MG63 (cell line): ENCODE results near the gene ALKBH5. TPM values are rescaled to one million over a fixed set of nuclear protein-coding genes. Genes with fewer than 3 reads are reported as not detected.
A peak's percentile ranks its signal among the peaks of the same experiment; 100 is the strongest.
"Not testable (repeated sequence)": the region's sequence is repeated elsewhere in the genome, so short reads cannot be mapped to it uniquely, and the experiment has no call there.

Source experiments
- DNase-seq: peaks from one replicate; pipeline ENCODE4 v3.0.0-alpha.2; 2020
- H3K27me3 ChIP-seq: fragments of 250-450 bp; sonication (Bioruptor Pico); 2 replicates; pipeline ENCODE4 v1.5.1; 2020; ENCODE audit warnings: mild to moderate bottlenecking, moderate library complexity
- H3K36me3 ChIP-seq: fragments of 250-450 bp; sonication (Bioruptor Pico); 2 replicates; pipeline ENCODE4 v1.5.1; 2020; ENCODE audit warnings: mild to moderate bottlenecking, moderate library complexity
- H3K4me3 ChIP-seq: fragments of 250-450 bp; sonication (Bioruptor Pico); 2 replicates; pipeline ENCODE4 v1.5.1; 2020; ENCODE audit warnings: mild to moderate bottlenecking, moderate library complexity
- H3K9me3 ChIP-seq: fragments of 250-450 bp; sonication (Bioruptor Pico); 2 replicates; pipeline ENCODE4 v1.5.1; 2020; ENCODE audit warnings: mild to moderate bottlenecking, moderate library complexity
- total RNA-seq: library from RNA; depleted of rRNA; stranded (reverse); fragments of >200 nt; shearing (Covaris generic); gene quantifications from 2 replicates; pipeline ENCODE4 v1.2.3, GENCODE V29; 2014; ENCODE audit warnings: low replicate concordance

ALKBH5 gene
- total RNA-seq, 1 experiment from 2014 or later = 50.5 TPM

GRCh38 chr17:18194804-18195203, 11.2 kb downstream of the ALKBH5 start:
- no peak for DNase-seq
- Histone ChIP-seq H3K36me3 (peaks cover 20% of the 10 kb centered on the region), H3K9me3 (no peaks in the 10 kb centered on the region), H3K4me3 (no peak overlapping the region), H3K27me3 (no peaks in the 10 kb centered on the region)

GRCh38 chr17:18195246-18195645, 11.6 kb downstream of the ALKBH5 start:
- peaks cover 19% of the 10 kb centered on the region for H3K36me3 ChIP-seq
- no peaks in the 10 kb centered on the region for H3K9me3 ChIP-seq
- no peaks in the 10 kb centered on the region for H3K27me3 ChIP-seq
- no peak for DNase-seq
- no peak overlapping the region for H3K4me3 ChIP-seq

DNA sequence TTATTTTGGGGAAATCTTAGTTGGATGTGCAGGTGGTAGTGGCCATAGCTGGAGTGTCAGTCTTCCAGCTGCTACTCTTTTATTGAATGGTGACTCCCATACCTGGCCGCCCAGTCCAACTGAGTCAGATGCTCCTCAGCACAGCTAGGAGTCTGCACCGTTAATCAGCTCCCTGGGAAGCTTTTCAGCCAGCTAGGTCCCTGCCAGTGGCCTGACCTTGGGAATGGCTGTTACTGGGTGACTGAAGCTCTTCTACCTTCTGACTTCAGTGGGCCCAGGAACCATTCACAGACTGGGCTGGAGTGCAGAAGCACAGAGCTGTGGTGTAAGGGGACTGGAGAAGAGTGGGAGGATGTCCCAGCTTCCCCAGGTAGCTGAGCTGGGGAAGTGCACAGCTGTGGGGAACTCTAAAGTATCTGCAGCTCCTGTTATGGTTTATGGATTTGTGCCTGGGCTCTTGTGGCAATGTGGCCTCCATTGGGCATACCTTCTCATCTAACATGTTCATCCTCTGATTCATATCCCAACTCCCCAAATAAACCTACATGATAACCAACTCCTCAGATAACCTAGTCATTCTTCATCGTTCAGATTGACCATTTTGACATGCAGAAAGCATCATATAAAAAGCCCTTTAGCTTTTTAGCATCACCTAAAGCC, 14.0 kb downstream of the ALKBH5 start:
- Histone ChIP-seq H3K9me3 (no peaks in the 10 kb centered on the region), H3K36me3 (peaks cover 17% of the 10 kb centered on the region), H3K27me3 (no peaks in the 10 kb centered on the region), H3K4me3 (no peak overlapping the region)
- DNase-seq = no peak

DNA sequence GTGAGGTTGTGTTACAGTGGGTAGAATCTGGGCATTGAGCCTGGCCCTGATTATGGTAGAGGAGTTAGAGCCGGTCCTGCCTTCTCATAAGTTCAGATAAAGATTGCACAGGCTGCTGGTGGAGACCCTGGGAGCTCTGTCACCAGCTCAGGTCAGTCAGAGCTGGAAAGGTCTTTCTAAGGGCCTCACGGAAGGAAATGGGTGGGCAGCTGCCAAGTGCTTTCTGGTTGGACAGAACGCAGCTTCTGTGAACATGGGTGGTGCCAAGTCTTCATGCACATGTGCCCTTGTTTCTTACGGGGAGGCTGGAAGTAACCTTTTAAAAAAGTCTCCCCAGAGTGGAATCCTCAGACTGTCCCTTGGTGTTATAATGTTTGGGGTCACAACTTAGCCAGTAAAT, 14.9 kb downstream of the ALKBH5 start:
- no peaks in the 10 kb centered on the region for H3K27me3 ChIP-seq
- H3K9me3 ChIP-seq = no peaks in the 10 kb centered on the region
- peaks cover 17% of the 10 kb centered on the region for H3K36me3 ChIP-seq
- H3K4me3 ChIP-seq = no peak overlapping the region
- DNase-seq = no peak

GRCh38 chr17:18201108-18201507, 17.5 kb downstream of the ALKBH5 start:
- H3K27me3 ChIP-seq = no peaks in the 10 kb centered on the region
- peaks cover 8% of the 10 kb centered on the region for H3K36me3 ChIP-seq
- no peak for DNase-seq
- no peak overlapping the region for H3K4me3 ChIP-seq
- H3K9me3 ChIP-seq = no peaks in the 10 kb centered on the region

- H3K9me3 ChIP-seq = no peaks in the 10 kb centered on the region
- peaks cover under 1% of the 10 kb centered on the region for H3K36me3 ChIP-seq
- no peak overlapping the region for H3K4me3 ChIP-seq
- no peaks in the 10 kb centered on the region for H3K27me3 ChIP-seq
- DNase-seq = no peak
Observed at GRCh38 chr17:18203308-18203707, 19.7 kb downstream of the ALKBH5 start.

DNA sequence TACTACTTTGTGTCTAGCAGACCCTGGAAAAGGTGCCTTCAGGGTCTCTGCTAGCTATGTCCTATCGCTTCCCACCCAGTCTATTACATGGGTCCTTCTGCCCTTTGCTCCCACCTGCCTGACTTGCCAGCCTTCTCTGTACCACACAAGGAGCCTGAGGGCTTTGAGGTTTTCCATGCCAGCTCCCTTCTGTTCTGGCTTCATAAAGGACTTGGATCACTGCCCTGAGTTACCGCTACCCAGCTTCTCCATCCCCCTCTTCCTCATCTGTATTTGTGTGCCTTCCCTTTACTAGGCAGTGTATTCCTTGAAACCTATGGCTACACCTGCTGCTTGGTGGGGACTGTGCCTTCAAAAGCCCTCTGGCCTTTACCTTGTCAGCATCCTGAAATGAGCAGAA, 22.2 kb downstream of the ALKBH5 start:
- no peak overlapping the region for H3K4me3 ChIP-seq
- peaks cover 2% of the 10 kb centered on the region; the same call in 1 of the 2 replicates for H3K36me3 ChIP-seq
- DNase-seq = no peak
- no peaks in the 10 kb centered on the region for H3K9me3 ChIP-seq
- no peaks in the 10 kb centered on the region for H3K27me3 ChIP-seq

DNA sequence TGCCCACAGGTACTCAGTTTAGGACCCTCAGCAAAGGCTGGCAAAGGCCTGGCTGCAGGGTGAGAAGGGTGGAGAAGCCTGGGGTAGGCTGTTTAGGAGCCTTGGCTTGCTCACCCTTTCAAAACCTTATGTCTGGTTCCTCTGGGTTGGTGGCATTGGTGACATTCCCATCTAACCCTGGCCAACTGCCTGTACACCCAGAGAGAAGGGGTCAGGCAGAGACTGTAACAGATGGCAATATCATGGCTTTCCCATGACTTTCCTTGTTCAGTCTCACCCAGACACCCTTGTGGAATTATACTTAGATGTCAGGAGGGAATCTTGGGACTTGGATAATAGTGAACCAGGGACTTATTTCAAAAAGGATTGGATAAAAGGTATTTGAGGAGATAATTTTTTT, 23.3 kb downstream of the ALKBH5 start:
- Histone ChIP-seq H3K4me3 (no peak overlapping the region), H3K36me3 (peaks cover 3% of the 10 kb centered on the region; the same call in 1 of the 2 replicates), H3K27me3 (no peaks in the 10 kb centered on the region), H3K9me3 (no peaks in the 10 kb centered on the region)
- DNase-seq = no peak

GRCh38 chr17:18208092-18208491, 24.5 kb downstream of the ALKBH5 start:
- DNase-seq = no peak
- Histone ChIP-seq H3K36me3 (peaks cover 3% of the 10 kb centered on the region; the same call in 1 of the 2 replicates), H3K4me3 (no peak overlapping the region), H3K9me3 (no peaks in the 10 kb centered on the region), H3K27me3 (no peaks in the 10 kb centered on the region)

GRCh38 chr17:18213666-18214270, 30.1 kb downstream of the ALKBH5 start:
- H3K27me3 ChIP-seq = no peaks in the 10 kb centered on the region
- no peak overlapping the region for H3K4me3 ChIP-seq
- peaks cover 3% of the 10 kb centered on the region; the same call in 1 of the 2 replicates for H3K36me3 ChIP-seq
- no peaks in the 10 kb centered on the region for H3K9me3 ChIP-seq
- DNase-seq = no peak

DNA sequence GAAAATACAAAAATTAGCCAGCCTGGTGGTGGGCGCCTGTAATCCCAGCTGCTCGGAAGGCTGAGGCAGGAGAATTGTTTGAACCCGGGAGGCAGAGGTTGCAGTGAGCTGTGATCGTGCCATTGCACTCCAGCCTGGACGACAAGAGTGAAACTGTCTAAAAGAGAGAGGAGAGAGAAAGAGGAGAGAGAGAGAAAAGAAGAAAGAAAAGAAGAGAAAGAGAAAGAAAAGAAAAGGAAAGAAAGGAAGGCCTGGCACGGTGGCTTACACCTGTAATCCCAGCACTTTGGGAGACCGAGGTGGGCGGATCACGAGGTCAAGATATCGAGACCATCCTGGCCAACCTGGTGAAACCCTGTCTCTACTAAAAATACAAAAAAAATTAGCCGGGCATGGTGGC, 33.3 kb downstream of the ALKBH5 start:
- H3K4me3 ChIP-seq, H3K27me3 ChIP-seq, H3K36me3 ChIP-seq, H3K9me3 ChIP-seq, DNase-seq: not testable (repeated sequence)

GRCh38 chr17:18217412-18218015, 33.9 kb downstream of the ALKBH5 start:
- Histone ChIP-seq H3K27me3 (no peaks in the 10 kb centered on the region), H3K4me3 (no peak overlapping the region), H3K36me3 (no peaks in the 10 kb centered on the region), H3K9me3 (no peaks in the 10 kb centered on the region)
- peak; percentile 46 for DNase-seq

DNA sequence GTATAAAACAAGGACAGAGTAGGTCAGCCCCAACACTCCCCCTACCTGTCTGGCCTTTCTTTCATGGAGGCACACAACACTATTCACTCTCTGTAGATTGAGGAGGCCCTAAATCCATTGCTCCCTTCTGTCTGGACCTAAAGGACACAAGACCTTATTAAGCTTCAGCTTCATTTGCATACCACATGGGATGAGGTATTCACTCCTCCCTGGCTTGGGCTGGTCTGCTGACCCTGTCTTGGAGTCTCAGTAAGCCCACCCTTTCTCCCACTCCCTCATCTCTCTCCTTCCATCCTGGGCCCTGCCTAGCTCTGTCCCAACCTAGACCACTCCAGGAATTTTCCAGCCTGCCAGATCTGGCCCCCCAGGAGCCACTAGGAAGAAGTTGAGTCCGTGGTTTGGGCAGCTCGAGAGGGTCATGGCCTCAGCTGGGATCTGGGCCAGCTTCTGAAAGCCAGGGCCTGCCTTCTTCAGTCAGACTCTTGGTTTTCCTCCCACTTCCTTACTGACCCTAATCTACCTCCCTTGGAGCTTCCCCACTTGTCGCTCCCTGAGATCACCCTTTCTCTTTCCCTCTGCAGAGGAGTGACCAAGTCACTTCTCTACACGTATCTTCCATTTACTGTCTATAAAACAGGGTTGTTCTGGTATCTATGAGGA, 35.3 kb downstream of the ALKBH5 start:
- H3K4me3 ChIP-seq = no peak overlapping the region
- no peaks in the 10 kb centered on the region for H3K27me3 ChIP-seq
- H3K9me3 ChIP-seq = no peaks in the 10 kb centered on the region
- H3K36me3 ChIP-seq = no peaks in the 10 kb centered on the region
- DNase-seq = peak; percentile 62

DNA sequence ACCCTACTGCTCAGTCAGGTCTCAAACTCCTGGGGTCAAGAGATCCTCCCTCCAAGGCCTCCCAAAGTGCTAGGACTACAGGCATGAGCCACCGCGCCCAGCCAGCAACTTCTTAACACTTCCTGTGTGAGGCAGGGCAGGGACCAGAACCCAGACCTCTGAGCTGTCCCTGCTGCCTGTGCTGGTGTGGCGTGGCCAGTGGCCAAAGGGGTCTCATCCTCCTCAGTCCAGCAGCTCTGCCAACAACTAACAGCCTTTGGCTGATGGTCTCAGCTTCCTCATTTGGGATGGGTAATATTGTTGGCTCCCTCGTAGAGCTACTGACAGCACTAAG, 40.4 kb downstream of the ALKBH5 start:
- no peaks in the 10 kb centered on the region for H3K9me3 ChIP-seq
- H3K27me3 ChIP-seq = no peaks in the 10 kb centered on the region
- no peak overlapping the region for H3K4me3 ChIP-seq
- H3K36me3 ChIP-seq = no peaks in the 10 kb centered on the region
- DNase-seq = no peak

DNA sequence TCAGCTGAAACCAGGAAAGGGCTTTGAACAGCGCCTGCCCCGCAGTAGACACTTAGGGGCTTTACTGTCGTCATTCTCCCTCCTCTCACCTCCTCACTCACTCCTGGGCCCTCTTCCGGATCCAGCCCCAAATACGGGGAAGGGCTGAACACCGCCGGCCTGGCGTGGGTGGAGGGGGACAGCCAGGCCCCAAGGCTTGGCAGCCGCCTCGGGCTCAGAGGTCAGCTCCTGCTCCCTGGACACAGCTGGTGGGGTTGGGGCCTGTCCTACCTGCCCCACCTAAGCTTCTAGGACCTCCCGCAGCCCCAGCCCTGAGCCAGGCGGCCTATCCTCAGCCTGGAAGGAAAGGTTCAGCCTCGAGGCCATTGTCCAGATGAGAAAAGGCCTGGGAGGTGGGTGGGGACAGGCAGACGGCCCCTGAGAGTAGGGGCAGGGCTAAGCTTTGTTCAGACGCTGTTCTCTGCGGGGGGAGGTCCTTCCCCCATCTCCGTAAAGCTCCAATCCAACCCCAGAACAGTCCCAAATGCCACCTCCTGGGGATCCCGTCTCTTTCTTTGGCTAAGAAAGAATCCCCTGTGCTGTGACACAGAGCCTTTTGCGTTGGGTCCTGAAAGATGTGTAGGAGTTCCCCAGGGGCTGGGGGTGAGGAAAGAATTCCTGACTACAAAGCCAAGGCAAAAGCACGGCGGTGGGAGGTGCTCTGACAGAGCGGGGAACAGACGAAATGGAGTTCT, 40.9 kb downstream of the ALKBH5 start:
- DNase-seq = no peak
- peak overlapping the region; percentile 33 for H3K4me3 ChIP-seq
- H3K36me3 ChIP-seq = no peaks in the 10 kb centered on the region
- no peaks in the 10 kb centered on the region for H3K27me3 ChIP-seq
- H3K9me3 ChIP-seq = no peaks in the 10 kb centered on the region

GRCh38 chr17:18225121-18225641, 41.6 kb downstream of the ALKBH5 start, which contains the start of gene LLGL1:
Gene LLGL1, plus strand, starts transcription at chr17:18225635. Its CDS starts 48 bp downstream, at chr17:18225683.
- Histone ChIP-seq H3K27me3 (no peaks in the 10 kb centered on the region), H3K36me3 (no peaks in the 10 kb centered on the region), H3K4me3 (peak within 1 kb of the TSS; percentile 59), H3K9me3 (no peaks in the 10 kb centered on the region)
- DNase-seq = peak; percentile 92
